Esophagus (tissue), 2 donors: ENCODE results near the gene TTC9. TPM values are rescaled to one million over a fixed set of nuclear protein-coding genes. Genes with fewer than 3 reads are reported as not detected.
"Not testable (repeated sequence)": the region's sequence is repeated elsewhere in the genome, so short reads cannot be mapped to it uniquely, and the experiment has no call there.

Experiments
- H3K27ac ChIP-seq, 2 donors: one replicate each; pipeline ENCODE4 v1.5.1; 2013; ENCODE audit warnings: low read depth in 2 of 2, mild to moderate bottlenecking in 2 of 2, inconsistent platforms in 1 of 2, low read length in 1 of 2, moderate library complexity in 1 of 2
- H3K27me3 ChIP-seq, 2 donors: one replicate each; pipeline ENCODE4 v1.6.1; 2013; ENCODE audit warnings: low read length in 2 of 2, control low read depth in 1 of 2, mild to moderate bottlenecking in 1 of 2; ENCODE audit not compliant: insufficient read depth in 2 of 2, control insufficient read depth in 1 of 2
- H3K36me3 ChIP-seq, 2 donors: one replicate each; pipeline ENCODE4 v1.6.1; 2013; ENCODE audit warnings: low read length in 1 of 2; ENCODE audit not compliant: control insufficient read depth in 2 of 2, insufficient read depth in 2 of 2
- H3K4me1 ChIP-seq, 2 donors: one replicate each; pipeline ENCODE4 v1.6.1; 2013; ENCODE audit warnings: low read length in 1 of 2; ENCODE audit not compliant: control insufficient read depth in 2 of 2, insufficient read depth in 2 of 2
- H3K4me3 ChIP-seq, 2 donors: one replicate each; pipeline ENCODE4 v1.5.1; 2013; ENCODE audit warnings: low read length in 2 of 2, mild to moderate bottlenecking in 2 of 2, low read depth in 1 of 2, moderate library complexity in 1 of 2
- H3K9me3 ChIP-seq, 2 donors: one replicate each; pipeline ENCODE4 v1.6.1; 2013; ENCODE audit warnings: mild to moderate bottlenecking in 2 of 2, low read depth in 1 of 2, low read length in 1 of 2, moderate library complexity in 1 of 2; ENCODE audit not compliant: control insufficient read depth in 2 of 2, insufficient read depth in 1 of 2
- WGBS, 2 donors: extraction: QIAGEN DNeasy Blood & Tissue Kit; methylation state at CpG; one replicate each; pipeline ENCODE4 v1.1.7; 2013; 5-methylcytosine and 5-hydroxymethylcytosine counted together
- polyA plus RNA-seq, 2 donors: library from polyadenylated mRNA; stranded (reverse); fragments of 200-250 nt; gene quantifications; one replicate each; pipeline ENCODE4 v1.2.3, GENCODE V29; 2013
- donor health status: healthy with polysubstance abuse.
- donor health status: Bipolar disorder and iron deficiency.

TTC9 gene
- polyA plus RNA-seq, 2 donors: 43.3 to 67.9 TPM

GRCh38 chr14:70697701-70698100, 56.0 kb downstream of the TTC9 start:
- Histone ChIP-seq H3K27me3 (no peaks in the 10 kb centered on the region), H3K4me3 (peak overlapping the region in 1 of 2 donors; percentile 47), H3K9me3 (no peaks in the 10 kb centered on the region), H3K4me1 (peaks cover 0 to 8% of the 10 kb centered on the region in 2 donors), H3K27ac (peak overlapping the region; percentile 75 to 87), H3K36me3 (no peaks in the 10 kb centered on the region)
- WGBS, 2 donors: 48 to 62% methylated on average over 2 of the region's 2 CpGs

DNA sequence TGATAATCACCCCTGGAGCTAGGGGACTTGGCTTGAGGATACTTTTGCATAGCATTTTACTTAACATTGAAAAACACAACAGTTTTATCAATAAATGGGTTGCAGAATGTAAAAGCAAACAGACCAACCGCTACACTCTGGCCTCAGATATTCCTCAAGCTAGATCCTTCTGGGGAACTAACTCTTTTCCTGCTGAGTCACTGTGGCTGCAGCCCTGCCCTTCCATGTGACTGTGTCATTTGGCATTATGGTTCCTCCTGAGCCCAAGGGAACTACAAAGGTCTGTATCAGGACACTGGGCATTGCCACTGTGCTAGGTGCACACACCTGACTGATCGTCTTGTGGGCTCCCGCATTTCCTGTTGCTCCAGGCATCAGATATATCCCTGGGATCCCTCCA, 56.6 kb downstream of the TTC9 start:
- Histone ChIP-seq H3K9me3 (no peaks in the 10 kb centered on the region), H3K4me1 (peaks cover 0 to 8% of the 10 kb centered on the region in 2 donors), H3K27ac (peak overlapping the region; percentile 75 to 87), H3K36me3 (no peaks in the 10 kb centered on the region), H3K4me3 (peak overlapping the region; percentile 37 to 47), H3K27me3 (no peaks in the 10 kb centered on the region)
- 69 to 73% methylated on average over 3 of the region's 3 CpGs for WGBS, 2 donors

- Histone ChIP-seq H3K27ac (peak overlapping the region; percentile 58 to 72), H3K9me3 (no peaks in the 10 kb centered on the region), H3K4me3 (peak overlapping the region; percentile 7 to 34), H3K4me1 (peaks cover 0 to 8% of the 10 kb centered on the region in 2 donors), H3K36me3 (no peaks in the 10 kb centered on the region), H3K27me3 (no peaks in the 10 kb centered on the region)
- 90 to 94% methylated on average over 5 of the region's 5 CpGs for WGBS, 2 donors
Observed at GRCh38 chr14:70699646-70700045, 57.9 kb downstream of the TTC9 start.

DNA sequence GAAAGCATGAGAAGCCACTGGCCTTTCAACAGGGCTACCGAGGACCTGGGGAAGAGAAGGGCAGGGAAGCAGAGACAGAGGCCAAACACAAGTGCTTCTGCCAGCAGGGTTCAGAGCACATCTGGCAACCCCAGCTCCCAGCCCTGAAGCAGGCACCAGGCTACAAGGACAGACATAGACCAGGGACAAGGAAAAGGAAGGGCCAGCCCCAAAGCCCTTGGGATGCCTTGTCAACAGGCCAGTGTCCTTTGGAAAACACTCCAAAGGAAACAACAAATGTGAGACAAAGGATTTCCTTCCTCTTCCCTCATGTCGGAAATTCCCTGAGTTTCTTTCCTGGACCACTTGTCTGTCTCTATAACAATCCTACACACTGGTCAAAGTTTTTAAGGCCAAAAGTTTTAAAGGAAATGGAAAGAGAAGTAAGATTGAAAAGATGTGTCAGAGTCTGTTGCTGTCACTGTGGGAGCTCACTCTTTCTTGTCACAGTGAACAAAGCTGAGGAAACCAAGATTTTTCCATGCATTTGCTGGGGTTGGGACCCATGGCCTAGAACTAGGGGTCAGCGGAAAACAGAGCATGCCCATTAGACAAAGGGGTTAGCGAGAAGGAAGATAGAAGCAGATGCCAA, 59.4 kb downstream of the TTC9 start:
- 76 to 81% methylated on average over 4 of the region's 4 CpGs for WGBS, 2 donors
- no peaks in the 10 kb centered on the region for H3K36me3 ChIP-seq
- H3K27ac ChIP-seq: peak overlapping the region; percentile 73 to 85
- H3K9me3 ChIP-seq: no peaks in the 10 kb centered on the region
- peaks cover 0 to 8% of the 10 kb centered on the region in 2 donors for H3K4me1 ChIP-seq
- H3K27me3 ChIP-seq: no peaks in the 10 kb centered on the region
- H3K4me3 ChIP-seq: peak overlapping the region; percentile 5 to 27

- peak overlapping the region; percentile 44 to 78 for H3K27ac ChIP-seq
- peaks cover 0 to 10% of the 10 kb centered on the region in 2 donors for H3K4me1 ChIP-seq
- no peaks in the 10 kb centered on the region for H3K9me3 ChIP-seq
- peak overlapping the region; percentile 4 to 5 for H3K4me3 ChIP-seq
- no peaks in the 10 kb centered on the region for H3K36me3 ChIP-seq
- H3K27me3 ChIP-seq: no peaks in the 10 kb centered on the region
Observed at GRCh38 chr14:70701610-70702009, 59.9 kb downstream of the TTC9 start.

GRCh38 chr14:70702161-70702560, 60.4 kb downstream of the TTC9 start:
- Histone ChIP-seq H3K36me3 (no peaks in the 10 kb centered on the region), H3K9me3 (no peaks in the 10 kb centered on the region), H3K27ac (peak overlapping the region; percentile 51 to 78), H3K4me3 (no peak overlapping the region), H3K4me1 (peaks cover 0 to 10% of the 10 kb centered on the region in 2 donors), H3K27me3 (no peaks in the 10 kb centered on the region)
- WGBS, 2 donors: 57 to 82% methylated on average over 3 of the region's 3 CpGs

- H3K27me3 ChIP-seq, H3K27ac ChIP-seq, H3K4me3 ChIP-seq, H3K36me3 ChIP-seq, H3K9me3 ChIP-seq: not testable (repeated sequence)
- H3K4me1 ChIP-seq: peaks cover 0 to 11% of the 10 kb centered on the region in 2 donors
- WGBS, 2 donors: 91 to 96% methylated on average over 1 of the region's 1 CpG
Observed at GRCh38 chr14:70703621-70704168, 62.0 kb downstream of the TTC9 start.

DNA sequence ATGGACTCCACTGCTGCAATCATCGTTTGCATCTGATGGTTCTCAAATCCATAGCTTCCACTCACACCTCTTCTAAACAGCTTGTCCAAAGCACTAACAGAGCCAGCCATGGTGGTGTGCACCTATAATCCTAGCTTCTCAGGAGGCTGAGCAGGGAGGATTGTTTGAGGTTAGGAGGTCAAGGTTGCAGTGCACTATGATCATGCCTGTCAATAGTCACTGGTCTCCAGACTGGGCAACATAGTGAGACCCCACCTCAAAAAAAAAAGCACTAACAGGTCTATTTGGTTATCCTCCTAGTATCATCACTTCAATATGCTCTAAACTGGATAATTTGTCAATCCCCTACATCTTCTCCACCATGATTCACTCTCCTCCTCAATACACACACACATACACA, 63.2 kb downstream of the TTC9 start:
- Histone ChIP-seq H3K36me3 (no peaks in the 10 kb centered on the region), H3K27ac (peak overlapping the region in 1 of 2 donors; percentile 42), H3K4me3 (no peak overlapping the region), H3K27me3 (no peaks in the 10 kb centered on the region), H3K9me3 (no peaks in the 10 kb centered on the region), H3K4me1 (peaks cover 2 to 5% of the 10 kb centered on the region in 2 donors)
- 83 to 91% methylated on average over 1 of the region's 1 CpG for WGBS, 2 donors

- no peaks in the 10 kb centered on the region for H3K27me3 ChIP-seq
- no peak overlapping the region for H3K4me3 ChIP-seq
- no peaks in the 10 kb centered on the region for H3K9me3 ChIP-seq
- H3K27ac ChIP-seq: peak overlapping the region; percentile 7 to 63
- H3K4me1 ChIP-seq: peaks cover 2 to 5% of the 10 kb centered on the region in 2 donors
- H3K36me3 ChIP-seq: no peaks in the 10 kb centered on the region
Observed at GRCh38 chr14:70706177-70706576, 64.5 kb downstream of the TTC9 start.
